H1 (cell line): ENCODE data around the gene RB1.

ENCODE experiments used
- BACH1 ChIP-seq: IDR thresholded peaks from 2 replicates; pipeline ENCODE4 v1.6.1; 2012; ENCODE audit warnings: low read length, improper control_type of control experiment
- CBX5 ChIP-seq: fragments of 300-800, 300-1000 bp; sonication (generic); IDR thresholded peaks from 2 replicates; pipeline ENCODE4 v1.7.1; 2016; ENCODE audit warnings: antibody characterized with exemption, low read length, low read depth
- CHD2 ChIP-seq: IDR thresholded peaks from 2 replicates; pipeline ENCODE4 v1.6.1; 2012; ENCODE audit warnings: low read length, improper control_type of control experiment
- EP300 ChIP-seq, 2 experiments: IDR thresholded peaks; 1 replicate in 1 of 2; 2 replicates in 1 of 2; pipeline ENCODE4 v1.6.1; 2011 to 2012; ENCODE audit warnings: low read depth in 2 of 2, low read length in 2 of 2, mild to moderate bottlenecking in 2 of 2, borderline replicate concordance in 1 of 2, inconsistent platforms in 1 of 2, moderate library complexity in 1 of 2
- EZH2 ChIP-seq: fragments of 200-600 bp; sonication (generic); IDR thresholded peaks from 2 replicates; pipeline ENCODE4 v1.7.1; 2012; ENCODE audit warnings: low read depth, mild to moderate bottlenecking, moderate library complexity, low read length, inconsistent platforms; ENCODE audit not compliant: severe bottlenecking
- GABPA ChIP-seq: IDR thresholded peaks from 2 replicates; pipeline ENCODE4 v1.6.1; 2011; ENCODE audit warnings: mild to moderate bottlenecking, low read length, moderate library complexity, borderline replicate concordance; ENCODE audit not compliant: insufficient read depth
- JUN ChIP-seq: IDR thresholded peaks from 2 replicates; pipeline ENCODE4 v1.6.1; 2011; ENCODE audit warnings: low read depth, mild to moderate bottlenecking, improper control_type of control experiment, low read length
- POLR2A ChIP-seq, 2 experiments: IDR thresholded peaks; 1 replicate in 1 of 2; 2 replicates in 1 of 2; pipeline ENCODE4 v1.6.1; 2011; ENCODE audit warnings: low read depth in 2 of 2, low read length in 2 of 2, mild to moderate bottlenecking in 2 of 2; ENCODE audit errors: control extremely low read depth in 1 of 2
- POLR2AphosphoS5 ChIP-seq: IDR thresholded peaks from 2 replicates; pipeline ENCODE4 v1.6.1; 2011; ENCODE audit warnings: low read depth, low read length
- SRF ChIP-seq: IDR thresholded peaks from 2 replicates; pipeline ENCODE4 v1.6.1; 2011; ENCODE audit warnings: mild to moderate bottlenecking, low read depth, low read length, moderate library complexity
- TF ChIP-seq, protein P1 (sequence below), 3 experiments: IDR thresholded peaks; 1 replicate in 2 of 3; 2 replicates in 1 of 3; pipeline versions ENCODE4 v1.5.1 to v1.6.1; 2011; ENCODE audit warnings: low read length in 3 of 3, mild to moderate bottlenecking in 3 of 3, inconsistent platforms in 2 of 3, low read depth in 1 of 3, moderate library complexity in 1 of 3; ENCODE audit not compliant: insufficient read depth in 1 of 3; ENCODE audit errors: control extremely low read depth in 1 of 3
- TF ChIP-seq, protein P2 (sequence below): IDR thresholded peaks from 2 replicates; pipeline ENCODE4 v1.6.1; 2012; ENCODE audit warnings: inconsistent platforms

DNA sequence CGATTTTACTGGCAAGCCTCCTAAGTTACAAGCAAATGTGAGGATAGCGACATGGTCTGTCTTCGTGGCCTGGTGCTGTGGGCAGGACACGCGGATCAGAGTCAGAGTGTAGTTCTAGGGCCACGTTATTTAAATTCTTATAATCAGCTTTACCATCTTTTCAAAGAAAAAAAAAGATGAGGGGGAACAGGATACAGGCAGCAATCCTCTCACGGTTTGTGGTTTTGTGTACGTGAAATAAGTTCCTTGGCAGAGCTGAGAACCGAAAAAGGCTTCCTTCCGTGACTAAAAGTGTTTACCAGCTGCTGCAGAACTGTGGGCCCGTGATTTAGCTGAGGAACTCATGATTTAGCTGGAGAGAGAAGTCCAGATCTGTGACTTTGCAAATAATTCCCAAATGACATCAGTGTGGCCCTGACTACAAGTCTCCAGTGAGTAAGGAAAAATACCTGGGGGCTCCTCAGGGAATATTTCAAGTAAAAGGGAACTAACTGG is 202.1 kb downstream of the RB1 start:
- TF ChIP-seq CBX5 = no peak
- no peak for TF ChIP-seq GABPA
- TF ChIP-seq, protein P1, sequence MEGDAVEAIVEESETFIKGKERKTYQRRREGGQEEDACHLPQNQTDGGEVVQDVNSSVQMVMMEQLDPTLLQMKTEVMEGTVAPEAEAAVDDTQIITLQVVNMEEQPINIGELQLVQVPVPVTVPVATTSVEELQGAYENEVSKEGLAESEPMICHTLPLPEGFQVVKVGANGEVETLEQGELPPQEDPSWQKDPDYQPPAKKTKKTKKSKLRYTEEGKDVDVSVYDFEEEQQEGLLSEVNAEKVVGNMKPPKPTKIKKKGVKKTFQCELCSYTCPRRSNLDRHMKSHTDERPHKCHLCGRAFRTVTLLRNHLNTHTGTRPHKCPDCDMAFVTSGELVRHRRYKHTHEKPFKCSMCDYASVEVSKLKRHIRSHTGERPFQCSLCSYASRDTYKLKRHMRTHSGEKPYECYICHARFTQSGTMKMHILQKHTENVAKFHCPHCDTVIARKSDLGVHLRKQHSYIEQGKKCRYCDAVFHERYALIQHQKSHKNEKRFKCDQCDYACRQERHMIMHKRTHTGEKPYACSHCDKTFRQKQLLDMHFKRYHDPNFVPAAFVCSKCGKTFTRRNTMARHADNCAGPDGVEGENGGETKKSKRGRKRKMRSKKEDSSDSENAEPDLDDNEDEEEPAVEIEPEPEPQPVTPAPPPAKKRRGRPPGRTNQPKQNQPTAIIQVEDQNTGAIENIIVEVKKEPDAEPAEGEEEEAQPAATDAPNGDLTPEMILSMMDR (IDR thresholded peaks at IDR 0.05; ENCODE audit: control extremely low read depth in 1 of 3, insufficient read depth in 1 of 3, low read depth in 1 of 3, low read length in 3 of 3) = no peak
- no peak for TF ChIP-seq EZH2
- no peak for TF ChIP-seq JUN
- no peak for TF ChIP-seq EP300 (IDR thresholded peaks at IDR 0.05; ENCODE audit: borderline replicate concordance in 1 of 2, low read depth in 2 of 2, low read length in 2 of 2)
- no peak for TF ChIP-seq POLR2AphosphoS5
- TF ChIP-seq POLR2A (IDR thresholded peaks at IDR 0.05; ENCODE audit: control extremely low read depth in 1 of 2, low read depth in 2 of 2, low read length in 2 of 2) = no peak
- TF ChIP-seq, protein P2, sequence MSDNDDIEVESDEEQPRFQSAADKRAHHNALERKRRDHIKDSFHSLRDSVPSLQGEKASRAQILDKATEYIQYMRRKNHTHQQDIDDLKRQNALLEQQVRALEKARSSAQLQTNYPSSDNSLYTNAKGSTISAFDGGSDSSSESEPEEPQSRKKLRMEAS = no peak
- TF ChIP-seq SRF = no peak
- TF ChIP-seq CHD2 = no peak
- TF ChIP-seq BACH1 = no peak
